Cerebellar cortex (tissue), 1 donor: ENCODE data around the gene ADGRG2.
A peak's percentile ranks its signal among the peaks of the same experiment; 100 is the strongest.
"Not testable (repeated sequence)": the region's sequence is repeated elsewhere in the genome, so short reads cannot be mapped to it uniquely, and the experiment has no call there.

ENCODE experiments used
- DNase-seq: peaks from one replicate; pipeline ENCODE4 v3.0.0-alpha.2; 2015; ENCODE audit warnings: low spot score

Gene ADGRG2

DNA sequence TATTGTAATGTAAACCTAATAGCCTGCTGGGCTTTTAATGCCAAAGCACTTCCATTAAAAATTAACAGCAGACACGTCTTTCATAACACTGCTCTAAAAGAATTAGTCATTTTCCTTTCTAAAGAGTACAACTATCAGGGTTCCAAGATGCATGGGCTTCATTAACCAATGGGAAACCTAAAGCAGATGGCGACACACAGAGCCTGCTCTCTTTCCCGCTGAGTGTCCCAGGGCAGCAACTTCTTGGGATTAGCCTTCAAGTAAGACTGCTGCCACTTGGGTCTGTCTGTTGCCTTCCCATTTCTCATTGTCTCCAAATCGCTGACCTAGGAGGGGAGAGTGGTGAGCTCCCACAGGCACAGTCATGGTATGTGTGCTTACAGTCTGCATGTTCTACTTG lies 124.4 kb downstream of the ADGRG2 start:
- DNase-seq = no peak

DNA sequence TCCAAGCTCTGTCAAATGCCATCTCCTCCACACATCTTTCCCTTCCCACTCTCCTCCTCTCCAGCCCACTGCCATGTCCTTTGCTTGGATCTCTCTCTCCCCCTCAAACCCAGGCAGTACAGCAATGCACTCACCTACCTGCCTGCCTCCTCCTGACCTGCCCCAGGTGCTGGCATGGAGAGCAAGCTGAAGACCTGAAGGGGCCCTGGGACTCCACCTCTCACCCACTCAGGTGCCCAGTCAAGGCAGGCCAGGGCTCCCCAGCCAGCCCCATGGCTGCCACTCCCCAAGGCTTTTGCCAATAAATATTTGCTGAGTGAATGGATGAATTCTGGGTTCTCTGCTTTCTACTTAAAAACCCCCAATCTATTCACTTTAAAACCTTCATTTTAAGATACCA lies 125.7 kb downstream of the ADGRG2 start:
- DNase-seq = no peak

DNA sequence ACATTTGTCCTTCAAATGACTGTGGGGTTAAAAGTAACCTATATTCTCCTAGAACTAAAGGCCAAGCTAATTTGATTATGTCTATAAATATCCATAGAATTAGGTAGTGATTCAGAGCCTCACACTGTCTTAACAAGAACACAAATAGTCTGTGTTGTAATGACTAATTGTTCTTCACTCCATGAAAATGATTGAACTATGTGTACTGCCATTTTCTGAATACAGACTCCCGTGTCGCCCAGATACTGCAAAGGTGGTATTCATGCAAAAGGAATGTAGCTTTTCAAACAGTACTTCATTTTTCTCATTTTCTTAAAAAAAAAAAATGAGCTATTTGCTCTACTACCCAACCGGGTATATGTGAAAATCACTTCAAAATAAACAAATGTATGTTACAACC lies 127.0 kb downstream of the ADGRG2 start:
- no peak for DNase-seq

DNA sequence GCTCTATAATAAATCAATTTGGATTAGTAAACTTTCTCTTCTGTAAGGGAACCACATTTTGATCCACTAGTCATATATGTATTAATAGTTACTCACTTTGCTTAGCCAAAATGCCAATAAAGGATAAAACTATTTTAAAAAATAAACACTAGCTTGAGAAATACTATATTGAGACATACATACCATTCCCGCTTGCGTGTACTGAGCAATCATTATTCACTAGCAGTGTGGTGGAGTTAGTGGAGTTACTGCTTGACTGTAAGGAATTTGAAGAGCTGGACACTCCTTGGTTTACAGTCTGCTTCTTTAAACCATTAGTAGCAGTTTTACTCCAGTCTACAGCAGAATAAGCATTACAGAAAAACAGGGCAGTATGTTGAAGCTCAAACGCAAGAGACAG lies 127.6 kb downstream of the ADGRG2 start:
- no peak for DNase-seq

DNA sequence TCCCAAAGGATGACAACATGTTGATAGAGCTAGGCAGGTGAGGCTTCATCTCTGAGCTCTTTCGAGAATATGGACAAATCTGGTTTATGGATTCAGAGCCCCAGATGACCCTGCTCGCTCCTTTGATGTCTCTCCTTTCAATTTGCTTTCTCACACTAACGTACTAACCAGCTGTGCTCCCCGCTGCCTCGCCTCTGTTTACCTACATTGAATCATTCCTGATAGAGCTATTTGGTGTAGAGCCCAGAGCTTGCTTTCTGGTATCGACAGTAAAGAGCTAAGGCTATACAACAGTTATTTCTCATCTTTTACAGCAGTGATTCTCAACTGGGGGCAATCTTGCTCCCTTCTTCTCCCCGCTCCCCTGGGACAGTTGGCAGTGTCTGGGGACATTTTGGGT lies 129.4 kb downstream of the ADGRG2 start:
- DNase-seq = no peak

DNA sequence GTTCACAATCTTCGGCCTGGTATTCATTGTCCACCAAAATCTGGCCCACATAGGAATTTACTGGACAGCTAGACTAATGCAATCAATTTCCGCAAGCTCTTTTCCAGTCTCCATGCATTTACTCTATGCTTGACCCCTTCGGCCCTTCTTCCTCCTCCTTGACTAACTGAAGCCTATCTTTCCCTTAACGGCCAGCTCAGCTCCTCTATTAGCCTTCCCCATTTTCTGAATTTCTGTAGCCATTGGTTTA lies 137.2 kb downstream of the ADGRG2 start:
- DNase-seq = no peak

DNA sequence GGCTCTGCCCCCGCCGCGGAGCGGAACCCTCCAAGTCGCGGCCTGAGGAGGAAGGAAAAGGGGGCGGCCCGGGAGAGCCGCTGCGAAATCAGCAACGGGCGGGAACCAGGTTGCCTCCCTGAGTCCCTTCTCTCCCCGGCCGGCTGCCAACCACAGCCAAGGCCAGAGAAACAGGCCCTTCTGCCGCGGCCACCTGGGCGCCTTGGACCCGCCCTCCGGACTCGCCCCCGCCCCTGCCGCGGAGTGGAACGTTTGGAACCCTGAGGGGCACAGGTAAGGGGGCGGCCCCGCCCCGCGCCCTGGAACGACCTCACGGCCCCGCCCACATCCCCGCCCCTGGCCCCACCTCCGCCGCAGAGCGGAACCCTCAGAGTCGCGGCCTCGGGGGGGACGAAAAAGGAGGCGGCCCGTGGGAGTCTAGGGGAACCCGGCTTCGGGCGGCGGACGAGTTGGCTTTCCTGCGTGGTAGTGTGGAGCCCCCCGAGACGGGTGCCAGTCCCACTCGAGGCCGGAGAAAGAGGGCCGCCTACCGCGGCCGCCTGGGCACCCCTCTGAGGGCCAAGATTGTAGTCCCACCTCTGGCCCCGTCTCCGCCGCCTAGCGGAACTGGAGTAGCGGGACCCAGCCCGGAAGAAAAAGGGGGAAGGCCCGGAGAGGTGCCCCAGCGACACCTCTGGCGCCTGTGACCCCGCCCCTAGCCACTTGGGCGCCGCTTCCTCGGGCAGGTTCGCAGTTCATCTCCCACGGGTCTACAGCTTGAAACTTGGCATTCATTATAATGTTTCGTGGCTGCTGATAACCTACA lies 137.7 kb downstream of the ADGRG2 start:
- DNase-seq = peak; percentile 76

DNA sequence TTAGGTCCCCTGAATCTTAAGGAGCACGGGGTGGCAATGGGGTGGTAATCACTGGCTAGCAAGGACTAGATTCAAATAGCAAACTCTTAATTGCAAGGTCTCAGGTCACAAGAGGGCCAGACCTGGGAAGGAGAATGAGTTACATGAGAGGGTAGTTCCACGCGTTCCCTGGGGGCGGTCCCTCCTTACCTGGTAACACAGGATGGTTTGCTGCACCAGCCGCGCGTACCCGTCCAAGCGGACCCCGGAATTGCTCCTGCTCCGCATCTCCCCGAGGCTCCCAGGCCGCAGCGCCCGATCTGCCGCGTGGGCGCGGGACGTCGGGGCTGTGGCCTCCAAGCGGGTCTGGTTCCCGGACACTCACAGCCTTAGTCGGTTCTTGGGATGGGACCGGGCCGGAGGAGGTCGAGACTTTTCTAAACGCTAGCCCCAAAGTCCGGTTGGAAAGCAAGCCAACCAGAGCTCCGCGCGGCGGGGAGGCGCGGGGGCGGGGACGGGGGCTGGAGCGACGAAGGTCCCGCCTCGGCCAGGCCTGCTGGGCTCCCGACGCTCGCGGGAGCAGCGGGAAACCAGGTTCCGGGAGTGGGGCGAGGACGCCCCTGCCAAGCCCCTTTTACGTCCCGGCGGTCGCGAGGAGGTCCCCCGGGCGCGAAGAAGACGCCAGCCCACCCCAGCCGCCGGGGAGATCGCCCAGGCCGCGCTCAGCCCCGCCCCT lies 138.4 kb downstream of the ADGRG2 start, which contains the start of gene PHKA2:
Gene PHKA2 (minus strand): TSS at position 449 of the 715 bp plus-strand sequence. CDS start 182 bp downstream, at position 267.
- DNase-seq = no peak

DNA sequence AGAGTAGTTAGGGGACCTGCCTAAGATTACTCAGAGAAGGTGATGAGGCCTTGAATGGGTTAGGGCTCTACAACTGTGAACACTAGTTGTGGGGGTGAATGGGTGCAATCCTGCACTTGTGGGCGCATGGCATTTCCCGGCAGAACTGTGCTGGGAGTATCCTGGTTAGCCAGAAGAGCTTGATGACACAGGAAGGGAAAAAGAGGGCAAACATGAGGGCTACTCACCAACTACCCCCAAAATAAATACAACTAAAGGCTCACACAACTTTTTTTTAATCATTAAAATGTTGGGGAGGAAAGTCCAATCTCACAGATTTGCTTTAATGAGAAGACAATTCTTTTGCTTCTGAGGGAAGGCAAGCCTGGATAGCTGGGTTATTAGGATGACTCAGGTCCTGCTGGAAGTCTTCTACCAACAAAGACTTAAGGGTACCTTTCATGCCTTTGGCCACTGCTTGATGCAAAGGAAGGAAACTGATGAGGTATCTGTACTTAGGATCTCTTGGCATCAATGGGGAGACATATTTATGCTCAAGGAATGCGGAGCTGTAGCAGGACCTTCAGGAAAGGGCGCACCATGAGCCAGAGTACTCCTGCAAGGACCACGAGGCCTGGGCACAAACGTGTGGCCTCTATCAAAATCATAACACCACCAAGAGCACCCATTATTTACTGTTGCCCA lies 141.0 kb downstream of the ADGRG2 start:
- no peak for DNase-seq

DNA sequence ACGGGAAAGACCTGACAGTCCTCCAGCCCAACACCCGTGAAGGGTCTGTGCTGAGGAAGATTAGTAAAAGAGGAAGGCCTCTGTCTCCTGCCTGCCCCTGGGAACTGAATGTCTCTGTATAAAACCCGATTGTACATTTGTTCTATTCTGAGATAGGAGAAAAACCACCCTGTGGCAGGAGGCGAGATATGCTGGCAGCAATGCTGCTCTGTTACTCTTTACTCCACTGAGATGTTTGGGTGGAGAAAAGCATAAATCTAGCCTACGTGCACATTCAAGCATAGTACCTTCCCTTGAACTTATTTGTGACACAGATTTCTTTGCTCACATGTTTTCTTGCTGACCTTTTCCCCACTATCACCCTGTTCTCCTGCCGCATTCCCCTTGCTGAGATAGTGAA lies 142.0 kb downstream of the ADGRG2 start:
- not testable (repeated sequence) for DNase-seq

DNA sequence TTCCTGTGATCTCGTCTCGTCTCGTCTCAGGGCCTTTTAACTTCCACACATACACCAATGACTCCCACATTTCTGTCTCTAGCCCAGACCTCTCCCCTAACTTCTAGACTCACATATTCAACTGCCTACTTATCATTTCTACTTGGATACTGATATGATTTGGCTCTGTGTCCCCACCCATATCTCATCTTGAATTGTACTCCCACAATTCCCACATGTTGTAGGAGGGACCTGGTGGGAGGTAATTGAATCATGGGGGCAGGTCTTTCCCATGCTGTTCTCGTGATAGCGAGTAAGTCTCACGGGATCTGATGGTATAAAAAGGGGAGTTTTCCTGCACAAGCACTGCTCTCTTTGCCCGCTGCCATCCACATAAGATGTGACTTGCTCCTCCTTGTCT lies 147.3 kb downstream of the ADGRG2 start:
- no peak for DNase-seq

DNA sequence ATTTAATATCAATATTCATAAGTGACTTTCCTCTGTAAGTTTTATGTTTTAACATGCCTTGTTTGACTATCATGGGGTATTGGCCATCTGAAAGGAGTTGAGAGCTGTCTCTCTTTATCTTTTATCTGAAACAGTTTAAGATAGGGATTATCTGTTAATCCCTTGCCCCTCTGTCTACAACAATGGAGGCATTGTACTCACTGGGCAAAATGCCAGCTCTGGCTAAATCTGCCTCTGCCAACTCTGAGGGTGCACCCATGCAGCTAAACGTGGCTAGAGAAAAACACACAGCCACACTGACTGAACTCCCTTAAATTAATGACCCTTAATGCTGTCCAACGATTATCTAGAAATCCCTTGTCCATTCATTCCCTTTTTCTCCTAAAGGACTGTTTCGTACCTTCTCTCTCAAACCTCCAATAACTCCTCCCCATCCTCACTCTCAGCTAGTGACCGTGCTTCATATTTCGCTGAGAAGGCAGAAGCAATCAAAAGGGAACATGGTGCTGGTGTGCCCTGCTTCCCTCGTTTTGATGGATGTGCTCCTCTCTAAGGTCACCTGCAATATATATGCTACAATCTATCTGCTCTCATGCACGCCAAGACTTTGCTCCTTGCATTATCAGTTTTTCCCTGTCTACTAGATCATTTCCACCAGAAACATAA lies 148.6 kb downstream of the ADGRG2 start:
- no peak for DNase-seq

DNA sequence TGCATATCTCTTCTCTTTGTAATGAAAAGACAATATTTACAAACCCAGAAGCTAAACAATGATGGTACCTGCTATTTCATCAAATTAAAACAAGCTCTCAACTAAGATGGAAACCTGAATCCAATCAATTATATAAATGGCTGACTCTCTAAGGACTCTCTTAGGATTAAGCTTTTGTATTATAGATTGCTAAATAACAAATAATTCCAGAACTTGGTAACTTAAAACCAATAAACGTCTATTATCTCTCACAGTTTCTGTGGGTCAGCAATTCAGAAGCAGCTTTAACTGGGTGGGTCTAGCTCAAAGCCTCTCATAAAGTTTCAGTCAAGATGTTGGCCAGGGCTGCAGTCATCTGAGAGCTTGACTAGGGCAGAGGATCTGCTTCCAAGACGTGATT lies 150.8 kb downstream of the ADGRG2 start:
- DNase-seq = no peak

DNA sequence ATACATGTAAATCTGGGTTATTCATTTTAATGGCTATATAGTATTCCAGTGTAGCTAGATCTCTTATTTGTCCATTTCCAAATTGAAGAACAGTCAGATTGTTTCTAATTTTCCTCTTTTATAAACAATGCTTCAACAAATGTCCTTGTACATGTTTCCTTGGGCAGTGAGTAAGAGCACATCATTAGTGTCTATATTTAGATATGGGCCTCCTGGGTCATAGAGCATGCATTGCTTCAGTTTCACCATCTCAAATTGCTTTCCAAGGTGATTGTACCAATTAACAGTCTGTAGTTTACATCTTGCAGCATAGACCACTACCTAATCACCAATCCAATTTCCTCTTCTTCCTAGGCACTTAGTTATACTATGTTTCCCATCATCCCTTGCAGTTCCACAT lies 151.8 kb downstream of the ADGRG2 start:
- no peak for DNase-seq

DNA sequence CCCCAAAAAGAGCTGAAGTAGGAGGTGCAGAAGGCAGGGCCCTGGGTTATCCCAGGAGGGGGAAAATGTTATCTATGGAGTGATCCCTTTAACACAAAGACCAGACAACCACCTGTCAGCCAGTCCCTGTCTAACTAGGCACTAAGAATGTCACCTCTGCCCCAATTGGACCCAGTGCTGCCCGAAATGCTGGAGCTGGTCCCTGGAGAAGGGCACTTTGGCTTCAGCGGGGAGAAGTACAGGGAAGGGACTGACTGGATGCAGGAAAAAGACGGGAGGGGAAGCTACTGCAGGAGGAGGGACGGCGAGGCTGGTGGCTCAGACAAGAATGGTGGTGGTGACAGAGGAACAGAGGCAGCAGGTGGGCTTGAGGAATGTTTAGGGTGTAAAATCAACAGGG lies 155.6 kb downstream of the ADGRG2 start:
- DNase-seq = no peak

DNA sequence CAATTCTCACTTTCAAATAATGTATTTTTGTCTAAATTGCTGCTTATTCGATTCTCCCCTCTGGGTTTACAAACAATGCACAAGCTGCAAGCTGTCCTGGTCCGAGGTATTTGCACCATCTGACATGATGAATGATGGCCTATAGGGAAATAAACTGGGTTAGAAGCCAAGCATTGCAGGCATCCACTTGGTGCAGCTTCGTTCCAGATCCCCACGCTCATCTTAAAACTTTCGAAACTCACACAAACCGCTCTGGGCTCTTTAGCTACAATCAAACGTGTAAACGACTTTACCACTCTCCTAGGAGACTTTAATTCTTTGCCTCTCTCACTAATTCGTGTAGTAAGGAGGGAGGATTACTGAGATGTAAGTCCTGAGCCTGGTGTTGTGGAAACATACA lies 157.4 kb downstream of the ADGRG2 start:
- no peak for DNase-seq

DNA sequence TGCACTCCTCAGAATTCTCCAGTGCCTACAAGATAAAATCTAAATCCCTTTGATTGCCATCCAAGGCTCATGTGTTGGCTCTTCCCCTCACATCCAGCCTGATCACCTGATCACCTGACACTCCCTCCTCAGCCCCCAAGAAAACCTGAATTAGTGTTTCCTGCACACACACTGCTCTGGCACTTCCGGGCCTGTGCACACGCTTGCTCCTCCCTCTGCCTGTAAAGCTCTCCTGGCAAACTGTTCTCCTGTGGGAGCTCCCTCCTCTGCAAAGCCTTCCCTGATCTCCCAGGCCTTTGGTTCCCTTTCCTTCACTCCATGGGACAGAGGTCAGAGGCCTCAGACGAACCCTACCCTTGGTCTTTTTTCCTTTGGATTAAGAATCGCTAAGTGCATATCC lies 158.2 kb downstream of the ADGRG2 start:
- no peak for DNase-seq

DNA sequence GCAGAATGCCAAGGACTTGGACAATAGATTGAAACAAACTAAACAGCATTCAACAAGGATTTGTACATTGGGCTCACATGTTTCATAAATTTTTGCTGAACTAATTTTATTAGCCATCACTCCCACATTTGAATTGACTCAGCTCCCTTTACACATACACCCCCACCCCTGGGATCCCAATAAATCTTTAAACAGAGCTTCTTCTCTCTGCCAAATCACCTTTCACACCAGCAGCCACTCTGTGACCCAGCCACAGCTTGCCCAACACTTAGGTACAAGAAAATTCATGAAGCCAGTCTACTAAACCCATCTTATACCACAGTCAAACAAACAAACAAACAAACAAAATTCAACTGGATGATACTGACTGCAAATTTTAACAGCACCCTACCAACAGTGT lies 159.9 kb downstream of the ADGRG2 start:
- DNase-seq = no peak

DNA sequence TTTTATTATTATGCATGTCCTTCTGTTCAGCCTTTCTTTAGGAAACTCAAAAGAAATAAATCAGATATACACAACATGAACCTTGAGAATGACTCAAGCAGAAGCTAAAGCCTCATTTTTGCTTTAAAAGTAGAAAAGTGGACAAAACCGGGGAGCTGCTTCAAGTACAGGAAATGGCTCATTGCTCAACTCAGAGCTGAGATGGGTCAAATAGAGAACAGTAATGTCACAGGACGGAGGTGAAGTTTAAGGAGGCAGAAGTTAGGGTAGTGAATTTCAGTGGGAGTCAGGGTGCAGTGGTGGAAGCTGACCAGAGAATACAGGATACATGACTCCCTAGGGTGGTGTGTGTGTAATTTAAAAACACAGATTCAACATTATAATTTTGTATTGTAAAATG lies 160.6 kb downstream of the ADGRG2 start:
- DNase-seq = no peak

DNA sequence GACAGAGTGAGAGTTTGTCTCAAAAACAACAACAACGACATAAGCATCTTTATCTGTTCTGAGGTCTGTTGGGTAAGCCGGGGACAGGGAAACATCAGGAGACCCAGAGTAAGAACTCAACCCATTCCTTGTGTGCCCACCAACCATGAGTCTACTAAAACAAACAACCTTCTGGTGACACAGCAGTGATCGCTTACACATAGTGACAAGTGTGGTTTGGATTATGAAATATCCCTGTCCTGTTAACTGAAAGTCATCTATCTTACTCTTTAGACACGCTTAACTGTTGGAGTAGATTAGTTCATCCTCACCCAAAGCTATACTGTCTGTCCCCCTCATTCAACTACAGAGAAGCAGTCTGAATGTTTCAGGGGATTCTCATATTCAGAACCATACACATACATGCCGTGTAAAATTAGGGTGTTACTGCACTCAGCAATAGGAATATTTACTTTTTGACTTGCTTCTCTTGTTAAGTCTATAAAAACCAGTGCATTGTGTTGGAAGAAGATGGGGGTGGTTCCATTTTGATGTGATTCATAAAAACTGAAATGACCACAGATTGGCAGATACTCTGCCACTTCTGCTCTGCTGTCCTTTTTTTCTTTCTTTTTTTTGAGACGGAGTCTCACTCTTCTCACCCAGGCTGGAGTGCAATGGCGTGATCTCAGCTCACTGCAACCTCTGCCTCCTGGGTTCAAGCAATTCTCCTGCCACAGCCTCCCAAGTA lies 165.8 kb downstream of the ADGRG2 start:
- no peak for DNase-seq

DNA sequence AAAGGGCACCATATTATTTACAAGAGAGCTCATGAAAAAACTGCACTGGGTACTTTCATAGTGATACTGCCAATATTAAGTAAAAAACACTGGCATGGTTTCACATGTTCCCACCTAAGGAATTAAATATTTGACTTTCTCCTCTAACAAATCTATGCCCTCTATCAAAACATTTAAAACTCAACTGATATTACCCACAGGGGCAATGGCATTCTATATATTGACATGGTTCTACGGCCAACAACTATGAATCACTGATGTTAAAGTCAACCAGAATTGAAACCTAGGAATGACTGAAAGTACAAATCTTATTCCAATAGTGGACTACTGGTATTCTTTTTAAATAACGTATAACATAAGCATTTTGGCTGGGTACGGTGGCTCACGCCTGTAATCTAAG lies 166.6 kb downstream of the ADGRG2 start:
- DNase-seq = no peak

DNA sequence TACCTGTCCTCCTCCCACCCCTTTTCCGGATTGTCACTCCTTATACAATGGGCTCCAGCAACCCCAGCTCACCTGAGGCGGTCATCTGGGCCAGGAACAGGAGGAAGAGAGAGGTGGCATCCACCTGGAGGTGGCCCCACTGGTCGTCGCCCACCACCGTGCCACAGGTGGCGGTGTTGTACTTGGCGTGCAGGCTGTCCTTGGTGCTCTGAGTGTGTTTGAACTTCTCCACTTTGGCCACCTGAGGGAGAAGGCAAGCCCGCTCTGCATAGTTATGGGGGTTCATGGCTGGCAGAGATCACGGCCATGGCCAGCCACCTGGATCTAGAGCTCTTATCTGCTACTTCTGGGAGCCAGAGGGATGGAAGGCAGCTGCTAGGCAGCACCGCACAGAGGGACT lies 171.2 kb downstream of the ADGRG2 start:
- DNase-seq = no peak
